ENCODE data around the gene ZNF230. TPM values are rescaled to one million over a fixed set of nuclear protein-coding genes. Genes with fewer than 3 reads are reported as not detected.

Gene ZNF230
- total and polyA plus RNA-seq, 4 donors = 1.3 to 4.3 (median 1.8) TPM

GRCh38 chr19:43983912-43984686, 18.7 kb upstream of the ZNF230 start, which contains the start of gene ZNF155 (continued):
- TF ChIP-seq, protein P1, sequence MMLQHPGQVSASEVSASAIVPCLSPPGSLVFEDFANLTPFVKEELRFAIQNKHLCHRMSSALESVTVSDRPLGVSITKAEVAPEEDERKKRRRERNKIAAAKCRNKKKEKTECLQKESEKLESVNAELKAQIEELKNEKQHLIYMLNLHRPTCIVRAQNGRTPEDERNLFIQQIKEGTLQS (IDR thresholded peaks at IDR 0.05) = peak; percentile 80
- TF ChIP-seq TAF1 (conservative IDR thresholded peaks at IDR 0.05) (no peak), JUND (IDR thresholded peaks at IDR 0.05) (no peak), MAX (IDR thresholded peaks at IDR 0.05) (peak; percentile 85), NR2F2 (IDR thresholded peaks at IDR 0.05) (peak; percentile 16)

GRCh38 chr19:43984687-43985000, 18.1 kb upstream of the ZNF230 start:
- H3K4me3 ChIP-seq (ENCODE audit: low read depth in 1 of 3, low read length in 3 of 3) = peak overlapping the region; percentile 68 to 88 (median 84)
- H3K4me1 ChIP-seq (ENCODE audit: control insufficient read depth in 4 of 4, insufficient read depth in 4 of 4, low read length in 3 of 4) = peaks cover 0 to 8% (median 0%) of the 10 kb centered on the region in 4 donors
- TF ChIP-seq RAD21 (IDR thresholded peaks at IDR 0.05) (no peak), FOXA1 (IDR thresholded peaks at IDR 0.05) (no peak), HNF4A (conservative IDR thresholded peaks at IDR 0.05) (no peak), FOXA2 (IDR thresholded peaks at IDR 0.05) (no peak), HNF4G (IDR thresholded peaks at IDR 0.05) (no peak), TAF1 (conservative IDR thresholded peaks at IDR 0.05) (no peak), JUND (IDR thresholded peaks at IDR 0.05) (no peak), MAX (IDR thresholded peaks at IDR 0.05) (no peak), RXRA (IDR thresholded peaks at IDR 0.05) (no peak), SP1 (IDR thresholded peaks at IDR 0.05) (no peak), NR2F2 (IDR thresholded peaks at IDR 0.05) (no peak), GABPA (IDR thresholded peaks at IDR 0.05 in 1 of 2, conservative IDR thresholded peaks at IDR 0.05 in 1 of 2) (no peak), EGR1 (IDR thresholded peaks at IDR 0.05; ENCODE audit: low read depth in 2 of 2) (no peak), YY1 (IDR thresholded peaks at IDR 0.05) (no peak), CTCF (IDR thresholded peaks at IDR 0.05; ENCODE audit: low read depth, low read length, missing input control) (no peak)
- TF ChIP-seq, protein P1 (IDR thresholded peaks at IDR 0.05) = no peak
- TF ChIP-seq, protein P2, sequence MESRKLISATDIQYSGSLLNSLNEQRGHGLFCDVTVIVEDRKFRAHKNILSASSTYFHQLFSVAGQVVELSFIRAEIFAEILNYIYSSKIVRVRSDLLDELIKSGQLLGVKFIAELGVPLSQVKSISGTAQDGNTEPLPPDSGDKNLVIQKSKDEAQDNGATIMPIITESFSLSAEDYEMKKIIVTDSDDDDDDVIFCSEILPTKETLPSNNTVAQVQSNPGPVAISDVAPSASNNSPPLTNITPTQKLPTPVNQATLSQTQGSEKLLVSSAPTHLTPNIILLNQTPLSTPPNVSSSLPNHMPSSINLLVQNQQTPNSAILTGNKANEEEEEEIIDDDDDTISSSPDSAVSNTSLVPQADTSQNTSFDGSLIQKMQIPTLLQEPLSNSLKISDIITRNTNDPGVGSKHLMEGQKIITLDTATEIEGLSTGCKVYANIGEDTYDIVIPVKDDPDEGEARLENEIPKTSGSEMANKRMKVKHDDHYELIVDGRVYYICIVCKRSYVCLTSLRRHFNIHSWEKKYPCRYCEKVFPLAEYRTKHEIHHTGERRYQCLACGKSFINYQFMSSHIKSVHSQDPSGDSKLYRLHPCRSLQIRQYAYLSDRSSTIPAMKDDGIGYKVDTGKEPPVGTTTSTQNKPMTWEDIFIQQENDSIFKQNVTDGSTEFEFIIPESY (IDR thresholded peaks at IDR 0.05) = no peak
- TF ChIP-seq, protein P3, sequence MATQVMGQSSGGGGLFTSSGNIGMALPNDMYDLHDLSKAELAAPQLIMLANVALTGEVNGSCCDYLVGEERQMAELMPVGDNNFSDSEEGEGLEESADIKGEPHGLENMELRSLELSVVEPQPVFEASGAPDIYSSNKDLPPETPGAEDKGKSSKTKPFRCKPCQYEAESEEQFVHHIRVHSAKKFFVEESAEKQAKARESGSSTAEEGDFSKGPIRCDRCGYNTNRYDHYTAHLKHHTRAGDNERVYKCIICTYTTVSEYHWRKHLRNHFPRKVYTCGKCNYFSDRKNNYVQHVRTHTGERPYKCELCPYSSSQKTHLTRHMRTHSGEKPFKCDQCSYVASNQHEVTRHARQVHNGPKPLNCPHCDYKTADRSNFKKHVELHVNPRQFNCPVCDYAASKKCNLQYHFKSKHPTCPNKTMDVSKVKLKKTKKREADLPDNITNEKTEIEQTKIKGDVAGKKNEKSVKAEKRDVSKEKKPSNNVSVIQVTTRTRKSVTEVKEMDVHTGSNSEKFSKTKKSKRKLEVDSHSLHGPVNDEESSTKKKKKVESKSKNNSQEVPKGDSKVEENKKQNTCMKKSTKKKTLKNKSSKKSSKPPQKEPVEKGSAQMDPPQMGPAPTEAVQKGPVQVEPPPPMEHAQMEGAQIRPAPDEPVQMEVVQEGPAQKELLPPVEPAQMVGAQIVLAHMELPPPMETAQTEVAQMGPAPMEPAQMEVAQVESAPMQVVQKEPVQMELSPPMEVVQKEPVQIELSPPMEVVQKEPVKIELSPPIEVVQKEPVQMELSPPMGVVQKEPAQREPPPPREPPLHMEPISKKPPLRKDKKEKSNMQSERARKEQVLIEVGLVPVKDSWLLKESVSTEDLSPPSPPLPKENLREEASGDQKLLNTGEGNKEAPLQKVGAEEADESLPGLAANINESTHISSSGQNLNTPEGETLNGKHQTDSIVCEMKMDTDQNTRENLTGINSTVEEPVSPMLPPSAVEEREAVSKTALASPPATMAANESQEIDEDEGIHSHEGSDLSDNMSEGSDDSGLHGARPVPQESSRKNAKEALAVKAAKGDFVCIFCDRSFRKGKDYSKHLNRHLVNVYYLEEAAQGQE (IDR thresholded peaks at IDR 0.05) = no peak
- peaks cover 3 to 26% (median 17%) of the 10 kb centered on the region in 4 donors for H3K36me3 ChIP-seq (ENCODE audit: control insufficient read depth in 4 of 4, insufficient read depth in 3 of 4, low read depth in 1 of 4, low read length in 3 of 4)
- WGBS = 7% methylated on average over 14 of the region's 14 CpGs
- H3K9ac ChIP-seq (ENCODE audit: low read depth in 1 of 2, low read length in 2 of 2) = peak overlapping the region in 1 of 2 donors; percentile 8
- H3K9me3 ChIP-seq (ENCODE audit: control insufficient read depth in 4 of 4, low read length in 3 of 4) = peaks cover 4 to 31% (median 22%) of the 10 kb centered on the region in 4 donors
- no peaks in the 10 kb centered on the region for H3K27me3 ChIP-seq (ENCODE audit: control insufficient read depth in 4 of 4, insufficient read depth in 4 of 4, low read length in 3 of 4)
- DNase-seq (ENCODE audit: low spot score) = peak; percentile 42
- H3K27ac ChIP-seq (ENCODE audit: low read depth in 1 of 2, low read length in 2 of 2) = no peak overlapping the region
